NB4 (cell line): ENCODE measurements around the gene EIF4B.

ENCODE experiments used
- DNase-seq: peaks from one replicate; pipeline ENCODE4 v3.0.0; 2010; ENCODE audit warnings: low read depth
- H3K4me3 ChIP-seq: one replicate; pipeline ENCODE4 v1.5.1; 2011; ENCODE audit warnings: mild to moderate bottlenecking, low read depth, low read length, moderate library complexity
- MAX ChIP-seq: IDR thresholded peaks from 2 replicates; pipeline ENCODE4 v1.6.1; 2011; ENCODE audit warnings: low read depth, low read length
- MYC ChIP-seq: IDR thresholded peaks from 2 replicates; pipeline ENCODE4 v1.6.1; 2011; ENCODE audit warnings: low read depth, low read length
- POLR2A ChIP-seq: IDR thresholded peaks from 2 replicates; pipeline ENCODE4 v1.6.1; 2011; ENCODE audit warnings: mild to moderate bottlenecking; ENCODE audit not compliant: insufficient read length; ENCODE audit errors: extremely low read depth
- TF ChIP-seq, protein P1 (sequence below): IDR thresholded peaks from one replicate; pipeline ENCODE4 v1.5.1; 2012; ENCODE audit warnings: low read depth, low read length

The EIF4B gene

DNA sequence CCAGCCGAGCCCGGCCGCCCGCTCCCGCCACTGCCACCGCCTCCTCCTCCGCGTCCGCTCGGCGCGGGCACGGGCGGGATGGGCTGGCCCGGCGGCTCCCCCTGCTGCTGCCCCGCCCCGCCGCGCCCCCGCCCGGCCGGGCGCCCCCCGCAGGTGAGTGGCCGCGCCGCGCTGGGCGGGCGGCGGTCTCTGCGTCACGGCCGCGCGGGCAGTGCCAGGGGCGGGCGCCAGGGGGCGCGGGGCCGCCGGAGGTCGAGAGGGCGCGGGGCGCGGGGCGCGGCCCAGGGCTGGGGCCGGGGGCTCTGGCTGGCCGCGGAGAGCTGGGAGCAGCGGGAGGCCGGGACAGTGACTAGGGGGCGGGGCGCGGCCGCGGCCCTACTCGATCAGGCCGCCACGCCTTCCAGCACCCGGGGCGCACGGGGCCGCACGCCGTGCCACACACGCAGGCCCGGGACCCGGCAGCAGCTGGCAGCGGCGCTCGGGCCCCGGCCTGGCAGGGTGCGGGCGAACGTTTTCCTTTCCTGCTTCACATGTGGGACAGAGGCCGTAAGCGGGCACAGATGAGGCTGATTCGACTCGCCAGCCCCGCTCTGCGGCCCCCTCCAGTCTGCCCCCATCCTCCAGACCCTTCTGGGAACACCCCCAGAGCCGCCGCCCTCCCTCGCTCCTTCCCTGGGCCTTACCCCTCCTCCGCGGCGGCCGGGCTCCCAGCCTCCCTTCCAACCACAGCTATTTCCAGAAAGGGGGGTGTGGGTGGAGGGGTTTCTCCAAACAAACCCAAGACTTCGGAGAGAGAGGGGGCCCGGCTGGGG, 41.2 kb downstream of the EIF4B start:
- TF ChIP-seq, protein P1, sequence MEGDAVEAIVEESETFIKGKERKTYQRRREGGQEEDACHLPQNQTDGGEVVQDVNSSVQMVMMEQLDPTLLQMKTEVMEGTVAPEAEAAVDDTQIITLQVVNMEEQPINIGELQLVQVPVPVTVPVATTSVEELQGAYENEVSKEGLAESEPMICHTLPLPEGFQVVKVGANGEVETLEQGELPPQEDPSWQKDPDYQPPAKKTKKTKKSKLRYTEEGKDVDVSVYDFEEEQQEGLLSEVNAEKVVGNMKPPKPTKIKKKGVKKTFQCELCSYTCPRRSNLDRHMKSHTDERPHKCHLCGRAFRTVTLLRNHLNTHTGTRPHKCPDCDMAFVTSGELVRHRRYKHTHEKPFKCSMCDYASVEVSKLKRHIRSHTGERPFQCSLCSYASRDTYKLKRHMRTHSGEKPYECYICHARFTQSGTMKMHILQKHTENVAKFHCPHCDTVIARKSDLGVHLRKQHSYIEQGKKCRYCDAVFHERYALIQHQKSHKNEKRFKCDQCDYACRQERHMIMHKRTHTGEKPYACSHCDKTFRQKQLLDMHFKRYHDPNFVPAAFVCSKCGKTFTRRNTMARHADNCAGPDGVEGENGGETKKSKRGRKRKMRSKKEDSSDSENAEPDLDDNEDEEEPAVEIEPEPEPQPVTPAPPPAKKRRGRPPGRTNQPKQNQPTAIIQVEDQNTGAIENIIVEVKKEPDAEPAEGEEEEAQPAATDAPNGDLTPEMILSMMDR: peak; percentile 13
- TF ChIP-seq MAX: no peak
- TF ChIP-seq MYC: no peak
- no peak for TF ChIP-seq POLR2A
- H3K4me3 ChIP-seq: no peak overlapping the region
- DNase-seq: peak; percentile 66

- TF ChIP-seq, protein P1: no peak
- TF ChIP-seq POLR2A (no peak), MAX (no peak), MYC (no peak)
- no peak overlapping the region for H3K4me3 ChIP-seq
- DNase-seq: no peak
Measured at GRCh38 chr12:53048033-53048779, 42.0 kb downstream of the EIF4B start.

DNA sequence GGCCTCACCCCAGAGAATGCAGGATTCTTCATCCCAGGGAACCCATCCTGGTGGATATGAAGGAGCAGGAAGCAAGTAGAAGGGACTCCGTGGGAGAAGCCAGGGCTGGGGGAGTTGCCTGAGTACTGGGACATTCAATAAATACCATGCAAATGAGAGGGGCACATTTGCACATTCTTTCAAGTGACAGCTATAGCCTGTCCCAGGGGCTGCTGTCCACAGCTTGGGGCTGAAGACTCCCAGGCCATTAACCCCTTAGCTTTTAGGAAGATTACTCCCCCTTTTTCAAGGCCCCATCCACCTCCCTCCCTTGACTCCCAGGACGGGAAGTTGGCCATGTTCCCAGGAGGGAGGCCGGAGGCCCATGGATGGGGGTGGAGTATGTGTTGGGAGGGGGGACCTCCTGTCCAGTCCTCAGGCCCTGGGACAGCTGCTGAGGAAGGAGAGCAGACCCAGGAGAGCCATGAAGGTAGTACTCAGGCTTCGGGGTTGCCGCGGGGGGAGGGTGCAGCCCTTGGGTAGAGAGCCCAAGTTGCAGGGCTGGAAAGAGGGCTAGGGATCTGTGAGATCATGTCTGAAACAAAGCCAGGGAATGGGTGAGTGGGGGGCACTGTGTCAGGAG, 42.6 kb downstream of the EIF4B start:
- H3K4me3 ChIP-seq: no peak overlapping the region
- no peak for DNase-seq
- TF ChIP-seq MYC (no peak), MAX (no peak), POLR2A (no peak)
- TF ChIP-seq, protein P1: no peak

DNA sequence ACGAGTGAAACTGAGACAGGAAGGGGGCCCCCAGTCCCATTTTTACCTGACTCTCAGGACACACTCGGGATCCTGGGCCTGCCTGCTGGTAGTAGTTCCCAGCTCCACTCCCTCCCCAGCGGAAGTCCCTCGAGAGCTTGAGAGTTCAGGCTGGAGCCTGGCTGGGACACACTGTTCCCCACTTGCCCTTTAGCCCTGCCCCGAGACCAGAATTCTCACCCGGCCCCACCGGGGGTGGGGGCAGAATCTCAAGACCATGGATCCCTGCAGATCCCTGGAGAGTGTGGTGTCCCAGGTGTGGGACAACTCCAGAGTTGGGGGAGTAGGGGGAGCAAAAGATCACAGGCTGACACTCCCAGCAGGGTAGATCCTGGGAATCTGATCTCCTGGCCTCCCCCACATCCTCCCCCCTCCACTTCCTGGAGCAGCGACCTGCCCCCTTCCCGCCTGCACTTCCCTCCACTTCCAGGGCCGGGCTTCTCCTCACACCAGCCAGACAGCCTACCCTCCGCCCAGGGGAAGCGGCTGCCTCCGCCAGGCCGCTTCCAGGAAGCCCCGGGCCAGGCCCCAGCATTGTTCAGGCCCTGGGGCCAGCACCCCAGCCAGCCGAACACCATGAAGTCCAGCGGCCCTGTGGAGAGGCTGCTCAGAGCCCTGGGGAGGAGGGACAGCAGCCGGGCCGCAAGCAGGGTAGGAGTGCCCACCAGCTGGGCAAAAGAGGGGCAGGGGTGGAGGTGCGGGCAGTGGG, 43.5 kb downstream of the EIF4B start, which contains the start of gene TNS2:
Gene TNS2, plus strand, starts transcription at position 495 of the 748 bp plus-strand sequence. Its CDS starts 121 bp downstream, at position 616.
- DNase-seq: no peak
- no peak within 1 kb of the TSS for H3K4me3 ChIP-seq
- TF ChIP-seq MAX (no peak), MYC (no peak), POLR2A (no peak)
- TF ChIP-seq, protein P1: no peak

GRCh38 chr12:53050426-53051057, 44.3 kb downstream of the EIF4B start:
- H3K4me3 ChIP-seq: no peak overlapping the region
- TF ChIP-seq MYC (no peak), MAX (no peak), POLR2A (no peak)
- TF ChIP-seq, protein P1: no peak
- no peak for DNase-seq
